Measurements from ENCODE around the gene FYN. TPM values are rescaled to one million over a fixed set of nuclear protein-coding genes. Genes with fewer than 3 reads are reported as not detected.
"Not testable (repeated sequence)": the region's sequence is repeated elsewhere in the genome, so short reads cannot be mapped to it uniquely, and the experiment has no call there.

FYN gene
- polyA plus RNA-seq, 3 donors = 88.4 to 149 (median 114) TPM

DNA sequence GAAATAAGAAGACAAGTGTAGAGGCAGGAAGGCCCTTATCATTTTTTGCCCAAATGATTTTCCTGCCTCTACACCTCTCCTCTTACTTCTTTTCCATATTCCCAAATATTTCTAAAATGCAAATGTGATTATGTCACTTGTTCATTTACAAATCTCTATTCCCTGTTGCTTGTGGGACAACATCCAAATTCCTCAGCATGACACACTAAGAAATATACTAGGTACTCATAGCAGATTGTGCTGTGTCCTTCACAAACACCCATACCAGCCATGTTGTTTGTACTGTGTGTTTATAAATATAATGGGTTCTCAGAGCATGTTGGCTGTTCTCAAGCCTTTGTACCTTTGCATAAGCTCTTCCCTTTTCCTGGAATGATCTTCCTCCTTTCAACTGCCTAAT is 17.7 kb upstream of the FYN start:
- no peak overlapping the region for H2AFZ ChIP-seq (ENCODE audit: insufficient read depth, low read depth, low read length, poor library complexity, severe bottlenecking)
- no peaks in the 10 kb centered on the region for H3K4me1 ChIP-seq (ENCODE audit: control insufficient read depth in 1 of 2, insufficient read depth in 2 of 2, low read length in 2 of 2)
- peak overlapping the region in 1 of 7 donors; percentile 32 for H3K27ac Mint-ChIP-seq
- H4K20me1 ChIP-seq (ENCODE audit: insufficient read depth, low read length) = no peaks in the 10 kb centered on the region
- no peak overlapping the region for H3K27ac ChIP-seq (ENCODE audit: low read depth in 1 of 2, low read length in 2 of 2)
- H3K9me3 ChIP-seq (replicated peaks in 1 of 2; ENCODE audit: control insufficient read depth in 1 of 2, insufficient read depth in 1 of 2, low read length in 2 of 2) = no peaks in the 10 kb centered on the region
- H3K4me3 Mint-ChIP-seq = no peak overlapping the region
- peaks cover 0 to 3% (median 0%) of the 10 kb centered on the region in 7 donors for H3K9me3 Mint-ChIP-seq
- no peak for TF ChIP-seq CTCF (IDR thresholded peaks at IDR 0.05)
- H3K36me3 ChIP-seq (replicated peaks in 1 of 2; ENCODE audit: control insufficient read depth in 1 of 2, insufficient read depth in 2 of 2, low read length in 2 of 2) = no peaks in the 10 kb centered on the region
- no peak for DNase-seq
- H3K9ac ChIP-seq (ENCODE audit: insufficient read depth, low read length, poor library complexity, severe bottlenecking) = no peak overlapping the region
- no peaks in the 10 kb centered on the region for H3K79me2 ChIP-seq (ENCODE audit: insufficient read depth, low read length)
- H3K27me3 ChIP-seq (ENCODE audit: control insufficient read depth in 2 of 2, insufficient read depth in 2 of 2, low read length in 2 of 2) = peaks cover 0 to 4% of the 10 kb centered on the region in 2 donors
- peaks cover 2 to 5% (median 2%) of the 10 kb centered on the region in 3 donors for H3K27me3 Mint-ChIP-seq (ENCODE audit: low read depth in 3 of 3)
- no peaks in the 10 kb centered on the region for H3K36me3 Mint-ChIP-seq
- H3K4me1 Mint-ChIP-seq = no peaks in the 10 kb centered on the region
- H3K4me3 ChIP-seq (replicated peaks in 1 of 3; ENCODE audit: low read depth in 2 of 3, low read length in 3 of 3) = no peak overlapping the region
- no peak overlapping the region for H3K4me2 ChIP-seq (replicated peaks; ENCODE audit: extremely low read depth, low read length, poor library complexity, severe bottlenecking)
- intact Hi-C loops (cut with micrococcal nuclease) = no loop called here

DNA sequence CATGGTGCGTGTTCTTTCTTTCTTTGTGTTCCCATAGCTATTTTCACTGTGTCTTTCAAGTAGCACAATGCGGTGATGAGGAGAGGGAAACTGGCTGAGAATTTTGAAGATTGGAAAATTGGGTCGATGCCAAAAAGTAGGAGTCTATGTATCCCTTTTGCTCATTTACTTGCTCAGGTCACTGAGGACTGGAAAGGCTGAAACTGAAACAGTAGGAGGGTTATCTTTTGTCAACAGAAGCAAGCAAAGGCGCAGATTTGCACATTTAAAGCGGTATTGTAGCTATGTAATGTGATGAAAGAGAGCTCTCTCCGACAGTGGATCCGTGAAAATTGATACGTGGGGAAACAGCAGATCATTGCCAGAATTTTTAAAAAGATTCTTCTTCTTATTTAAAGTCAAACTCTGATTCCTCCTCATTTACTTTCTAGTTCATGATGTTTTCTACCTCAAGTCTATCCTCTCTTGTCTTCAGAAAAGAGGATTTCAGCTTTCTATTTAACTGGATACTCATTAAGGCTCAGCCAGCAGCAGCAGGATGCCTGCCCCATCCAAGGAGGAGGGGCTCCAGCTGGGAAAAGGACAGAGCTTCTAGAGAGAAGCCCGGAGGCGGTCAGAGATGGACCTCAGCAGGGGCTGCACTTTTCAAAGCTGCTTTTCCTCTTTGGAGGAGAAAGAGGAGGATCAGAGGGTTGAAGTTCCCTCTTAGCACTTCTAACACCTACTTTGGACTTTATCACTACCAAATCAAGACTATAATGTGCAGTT is 15.9 kb upstream of the FYN start:
- 82% methylated on average over 7 of the region's 10 CpGs for WGBS (ENCODE audit: insufficient coverage)
- no peaks in the 10 kb centered on the region for H3K79me2 ChIP-seq (ENCODE audit: insufficient read depth, low read length)
- intact Hi-C loops (cut with micrococcal nuclease) = loop anchor here in 1 of 2 donors (5.0 kb wide), 1 partner anchor 33 kb away; no protein-coding TSS in a partner anchor
- TF ChIP-seq CTCF (IDR thresholded peaks at IDR 0.05) = no peak
- no peaks in the 10 kb centered on the region for H3K9me3 ChIP-seq (replicated peaks in 1 of 2; ENCODE audit: control insufficient read depth in 1 of 2, insufficient read depth in 1 of 2, low read length in 2 of 2)
- Mint-ChIP-seq H3K4me3 (no peak overlapping the region), H3K27me3 (ENCODE audit: low read depth in 3 of 3) (peaks cover 2 to 5% (median 2%) of the 10 kb centered on the region in 3 donors), H3K4me1 (no peaks in the 10 kb centered on the region), H3K9me3 (peaks cover 0 to 4% (median 2%) of the 10 kb centered on the region in 7 donors), H3K36me3 (no peaks in the 10 kb centered on the region), H3K27ac (no peak overlapping the region)
- no peak overlapping the region for H3K4me2 ChIP-seq (replicated peaks; ENCODE audit: extremely low read depth, low read length, poor library complexity, severe bottlenecking)
- no peak overlapping the region for H3K27ac ChIP-seq (ENCODE audit: low read depth in 1 of 2, low read length in 2 of 2)
- no peak for DNase-seq
- H3K9ac ChIP-seq (ENCODE audit: insufficient read depth, low read length, poor library complexity, severe bottlenecking) = no peak overlapping the region
- H3K27me3 ChIP-seq (ENCODE audit: control insufficient read depth in 2 of 2, insufficient read depth in 2 of 2, low read length in 2 of 2) = peaks cover 0 to 4% of the 10 kb centered on the region in 2 donors
- H4K20me1 ChIP-seq (ENCODE audit: insufficient read depth, low read length) = no peaks in the 10 kb centered on the region
- H3K4me3 ChIP-seq (replicated peaks in 1 of 3; ENCODE audit: low read depth in 2 of 3, low read length in 3 of 3) = no peak overlapping the region
- H3K36me3 ChIP-seq (replicated peaks in 1 of 2; ENCODE audit: control insufficient read depth in 1 of 2, insufficient read depth in 2 of 2, low read length in 2 of 2) = no peaks in the 10 kb centered on the region
- H2AFZ ChIP-seq (ENCODE audit: insufficient read depth, low read depth, low read length, poor library complexity, severe bottlenecking) = no peak overlapping the region
- H3K4me1 ChIP-seq (ENCODE audit: control insufficient read depth in 1 of 2, insufficient read depth in 2 of 2, low read length in 2 of 2) = no peaks in the 10 kb centered on the region

- not testable (repeated sequence) for DNase-seq; H3K4me3 ChIP-seq (replicated peaks in 1 of 3; ENCODE audit: low read depth in 2 of 3, low read length in 3 of 3); H3K36me3 Mint-ChIP-seq; H2AFZ ChIP-seq (ENCODE audit: insufficient read depth, low read depth, low read length, poor library complexity, severe bottlenecking); H3K27me3 ChIP-seq (ENCODE audit: control insufficient read depth in 2 of 2, insufficient read depth in 2 of 2, low read length in 2 of 2); H3K36me3 ChIP-seq (replicated peaks in 1 of 2; ENCODE audit: control insufficient read depth in 1 of 2, insufficient read depth in 2 of 2, low read length in 2 of 2); H3K9me3 Mint-ChIP-seq; H3K4me1 Mint-ChIP-seq; H3K9me3 ChIP-seq (replicated peaks in 1 of 2; ENCODE audit: control insufficient read depth in 1 of 2, insufficient read depth in 1 of 2, low read length in 2 of 2); H3K27ac Mint-ChIP-seq; H3K4me2 ChIP-seq (replicated peaks; ENCODE audit: extremely low read depth, low read length, poor library complexity, severe bottlenecking); H3K9ac ChIP-seq (ENCODE audit: insufficient read depth, low read length, poor library complexity, severe bottlenecking); H3K79me2 ChIP-seq (ENCODE audit: insufficient read depth, low read length); H4K20me1 ChIP-seq (ENCODE audit: insufficient read depth, low read length); H3K27me3 Mint-ChIP-seq (ENCODE audit: low read depth in 3 of 3); H3K4me3 Mint-ChIP-seq; H3K4me1 ChIP-seq (ENCODE audit: control insufficient read depth in 1 of 2, insufficient read depth in 2 of 2, low read length in 2 of 2); H3K27ac ChIP-seq (ENCODE audit: low read depth in 1 of 2, low read length in 2 of 2)
- intact Hi-C loops (cut with micrococcal nuclease) = loop anchor here in 1 of 2 donors (5.0 kb wide), 1 partner anchor 36 kb away; no protein-coding TSS in a partner anchor
- WGBS (ENCODE audit: insufficient coverage) = no CpG with 5 or more reads among the region's 2 CpGs
These were observed 13.5 kb upstream of the FYN start for GRCh38 chr6:111886793-111887192.

All from CD14-positive monocyte (primary cell).